ENCODE measurements around the gene SLC27A1.

SLC27A1 gene

GRCh38 chr19:17467471-17468301 is 2.6 kb upstream of the SLC27A1 start:
- H3K27ac ChIP-seq = peak overlapping the region; percentile 91
- H3K36me3 ChIP-seq (ENCODE audit: control insufficient read depth, insufficient read depth, low read length) = no peaks in the 10 kb centered on the region
- H3K4me3 ChIP-seq (ENCODE audit: low read depth, low read length) = peak overlapping the region; percentile 44
- no peak for TF ChIP-seq CTCF (IDR thresholded peaks at IDR 0.05)
- H3K27me3 ChIP-seq (ENCODE audit: control insufficient read depth, insufficient read depth, low read length) = no peaks in the 10 kb centered on the region
- no peaks in the 10 kb centered on the region for H3K9me3 ChIP-seq (ENCODE audit: control insufficient read depth, low read length)
- no peak overlapping the region for H3K9ac ChIP-seq
- peak overlapping the region; percentile 73 for H2AFZ ChIP-seq
- peaks cover 12% of the 10 kb centered on the region for H3K79me2 ChIP-seq
- peaks cover 12% of the 10 kb centered on the region for H3K4me1 ChIP-seq
- H3K4me2 ChIP-seq (ENCODE audit: low read length) = peak overlapping the region; percentile 88

- Histone ChIP-seq H3K4me1 (peaks cover 12% of the 10 kb centered on the region), H3K4me2 (ENCODE audit: low read length) (peak overlapping the region; percentile 88), H3K27me3 (ENCODE audit: control insufficient read depth, insufficient read depth, low read length) (no peaks in the 10 kb centered on the region), H2AFZ (peak overlapping the region; percentile 73), H3K27ac (peak overlapping the region; percentile 91), H3K9me3 (ENCODE audit: control insufficient read depth, low read length) (no peaks in the 10 kb centered on the region), H3K9ac (no peak overlapping the region), H3K79me2 (peaks cover 17% of the 10 kb centered on the region), H3K4me3 (ENCODE audit: low read depth, low read length) (peak overlapping the region; percentile 81), H3K36me3 (ENCODE audit: control insufficient read depth, insufficient read depth, low read length) (no peaks in the 10 kb centered on the region)
- TF ChIP-seq CTCF (IDR thresholded peaks at IDR 0.05) = no peak
Measured at GRCh38 chr19:17468302-17469091, 1.8 kb upstream of the SLC27A1 start.

- no peaks in the 10 kb centered on the region for H3K27me3 ChIP-seq (ENCODE audit: control insufficient read depth, insufficient read depth, low read length)
Measured at GRCh38 chr19:17469092-17469480, 1.2 kb upstream of the SLC27A1 start.

GRCh38 chr19:17469481-17470067 is 750 bp upstream of the SLC27A1 start:
- no peak for TF ChIP-seq CTCF (IDR thresholded peaks at IDR 0.05)

More at GRCh38 chr19:17469092-17469480, 1.2 kb upstream of the SLC27A1 start:
- Histone ChIP-seq H3K4me2 (ENCODE audit: low read length) (peak overlapping the region; percentile 88), H3K4me3 (ENCODE audit: low read depth, low read length) (peak overlapping the region; percentile 81), H3K79me2 (peaks cover 21% of the 10 kb centered on the region), H3K36me3 (ENCODE audit: control insufficient read depth, insufficient read depth, low read length) (no peaks in the 10 kb centered on the region), H3K27ac (peak overlapping the region; percentile 91), H3K9me3 (ENCODE audit: control insufficient read depth, low read length) (no peaks in the 10 kb centered on the region), H3K4me1 (peaks cover 12% of the 10 kb centered on the region), H2AFZ (peak overlapping the region; percentile 73), H3K9ac (no peak overlapping the region)
- TF ChIP-seq CTCF (IDR thresholded peaks at IDR 0.05) = no peak

More at GRCh38 chr19:17469481-17470067, 750 bp upstream of the SLC27A1 start:
- Histone ChIP-seq H3K79me2 (peaks cover 23% of the 10 kb centered on the region), H3K9ac (no peak overlapping the region), H2AFZ (peak overlapping the region; percentile 73), H3K4me3 (ENCODE audit: low read depth, low read length) (peak overlapping the region; percentile 81), H3K36me3 (ENCODE audit: control insufficient read depth, insufficient read depth, low read length) (no peaks in the 10 kb centered on the region), H3K9me3 (ENCODE audit: control insufficient read depth, low read length) (no peaks in the 10 kb centered on the region), H3K4me1 (peaks cover 12% of the 10 kb centered on the region), H3K4me2 (ENCODE audit: low read length) (peak overlapping the region; percentile 89), H3K27me3 (ENCODE audit: control insufficient read depth, insufficient read depth, low read length) (no peaks in the 10 kb centered on the region), H3K27ac (peak overlapping the region; percentile 91)
